Embryonic facial prominence (tissue), 1 donor: ENCODE measurements around the gene ERC1.
A peak's percentile ranks its signal among the peaks of the same experiment; 100 is the strongest.

ENCODE experiments used
- DNase-seq: peaks from one replicate; pipeline ENCODE4 v3.0.0-alpha.2; 2016; ENCODE audit errors: extremely low spot score

ERC1 gene

DNA sequence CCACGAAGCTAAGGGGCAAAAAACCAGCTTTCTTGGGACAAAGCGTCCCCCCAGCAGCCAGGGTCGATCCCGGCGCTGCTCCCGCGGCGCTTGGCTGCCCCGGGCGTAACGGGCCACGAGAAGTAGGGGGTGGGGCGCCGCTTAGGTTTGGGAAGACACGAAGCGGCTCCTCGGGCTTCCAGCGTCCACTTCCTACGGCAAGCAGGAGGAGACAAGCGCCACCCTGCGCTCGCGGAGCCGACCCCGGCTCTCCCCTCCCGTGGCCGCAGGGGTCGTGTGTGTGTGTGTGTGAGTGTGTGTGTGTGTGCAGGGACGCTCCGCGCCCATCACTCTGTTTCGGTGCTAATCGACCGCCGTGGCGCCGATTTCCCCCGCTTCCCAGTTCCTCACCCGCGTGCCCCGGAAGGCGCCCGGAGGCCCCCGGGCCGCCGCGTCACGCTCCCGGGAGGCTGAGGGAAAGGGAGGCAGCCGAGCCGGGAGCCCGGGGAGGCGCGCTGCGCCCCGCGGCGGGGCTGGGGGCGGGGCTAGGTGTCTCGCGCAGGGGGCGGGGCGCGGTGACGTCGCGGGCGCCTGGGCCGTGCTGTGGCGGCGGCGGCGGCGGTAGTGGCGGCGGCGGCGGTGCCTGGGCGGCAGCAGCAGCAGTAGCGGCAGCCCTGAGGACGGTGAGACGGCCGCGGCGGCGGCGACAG, at the start of gene ERC1:
Gene ERC1, plus strand, starts transcription at position 563 of the 689 bp plus-strand sequence. CDS start 36,681 bp downstream, outside the sequence.
- DNase-seq = peak; percentile 68

DNA sequence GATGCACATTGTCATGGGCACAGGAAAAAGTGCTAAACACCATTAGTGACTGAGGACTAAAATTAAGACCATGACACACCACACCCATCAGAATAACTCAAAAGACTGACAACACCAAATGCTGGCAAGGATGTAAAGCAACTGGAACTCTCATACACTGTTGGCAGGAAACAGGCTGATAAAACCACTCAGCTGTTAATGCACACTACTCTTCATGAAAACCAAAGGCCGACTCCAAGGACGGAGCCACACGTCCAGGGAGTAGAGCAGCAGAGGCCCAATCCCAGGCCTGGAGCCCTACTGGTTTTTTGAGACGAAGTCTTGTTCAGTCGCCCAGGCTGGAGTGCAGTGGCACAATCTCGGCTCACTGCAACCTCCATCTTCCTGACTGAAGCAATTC, 48.0 kb upstream of the ERC1 start:
- DNase-seq = no peak

DNA sequence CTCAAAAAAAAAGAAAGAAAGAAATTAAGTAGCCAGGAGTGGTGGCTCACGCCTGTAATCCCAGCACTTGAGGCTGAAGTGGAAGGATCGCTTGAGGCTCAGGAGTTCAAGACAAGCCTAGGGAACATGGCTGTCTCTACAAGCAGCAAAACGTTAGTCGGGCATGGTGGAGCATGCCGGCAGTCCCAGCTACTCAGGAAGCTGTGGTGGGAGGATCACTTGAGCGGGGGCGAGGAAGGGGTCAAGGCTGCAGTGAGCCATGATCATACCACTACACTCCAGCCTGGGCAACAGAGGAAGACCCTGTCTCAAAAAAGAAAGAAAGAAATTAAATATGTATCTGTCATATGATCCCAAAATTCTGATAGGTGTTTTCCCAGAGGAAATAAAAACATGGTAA, 46.8 kb upstream of the ERC1 start:
- no peak for DNase-seq

DNA sequence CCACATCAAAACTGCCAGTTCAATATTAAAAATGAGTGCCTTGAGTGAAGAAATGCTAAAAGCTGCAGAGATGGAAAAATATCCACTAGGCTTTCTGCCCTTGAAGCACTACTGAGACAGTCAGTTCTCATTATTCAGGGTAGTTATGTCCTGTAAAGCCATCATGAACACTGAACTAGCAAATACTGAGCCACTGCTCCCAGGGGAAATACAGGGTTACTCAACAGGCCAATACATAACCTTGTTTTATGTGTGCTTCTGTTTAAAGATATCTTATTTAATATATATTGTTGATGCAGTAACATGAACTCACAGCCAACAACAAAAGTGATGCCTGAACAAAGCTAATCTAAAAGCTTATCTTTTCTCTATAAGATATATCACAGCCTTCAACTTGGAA, 44.8 kb upstream of the ERC1 start:
- no peak for DNase-seq

DNA sequence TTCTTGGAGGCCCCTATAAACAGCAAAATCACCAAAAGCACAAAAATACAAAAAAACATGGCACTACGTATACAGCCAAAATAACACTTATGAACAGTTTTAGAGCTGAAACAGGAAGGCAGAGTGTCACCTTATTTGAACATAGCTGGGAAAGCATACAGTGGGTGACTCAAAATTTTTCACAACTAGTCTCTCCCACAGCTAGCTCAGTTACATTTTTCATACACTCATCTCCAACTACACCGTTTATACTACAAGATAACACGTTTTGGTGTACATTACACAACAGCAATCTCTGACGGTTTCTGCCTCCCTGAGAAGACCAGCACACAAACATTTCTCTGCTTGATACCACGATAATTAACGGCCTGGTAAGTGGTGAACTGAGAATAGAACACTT, 44.4 kb upstream of the ERC1 start:
- no peak for DNase-seq

DNA sequence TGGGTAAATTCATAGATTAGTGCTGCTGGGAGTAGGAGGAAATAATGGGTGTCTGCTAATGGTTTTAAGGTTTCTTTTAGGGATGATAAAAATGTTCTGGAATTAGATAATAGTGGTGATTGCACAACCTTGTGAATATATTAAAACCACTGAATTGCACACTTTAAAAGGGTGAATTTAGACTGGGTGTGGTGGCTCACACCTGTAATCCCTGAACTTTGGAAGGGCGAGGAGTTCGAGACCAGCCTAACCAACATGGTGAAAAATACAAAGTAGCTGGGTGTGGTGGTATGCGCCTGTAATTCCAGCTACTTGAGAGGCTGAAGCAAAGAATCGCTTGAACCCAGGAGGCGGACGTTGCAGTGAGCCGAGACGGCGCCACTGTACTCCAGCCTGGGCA, 42.8 kb upstream of the ERC1 start:
- no peak for DNase-seq

DNA sequence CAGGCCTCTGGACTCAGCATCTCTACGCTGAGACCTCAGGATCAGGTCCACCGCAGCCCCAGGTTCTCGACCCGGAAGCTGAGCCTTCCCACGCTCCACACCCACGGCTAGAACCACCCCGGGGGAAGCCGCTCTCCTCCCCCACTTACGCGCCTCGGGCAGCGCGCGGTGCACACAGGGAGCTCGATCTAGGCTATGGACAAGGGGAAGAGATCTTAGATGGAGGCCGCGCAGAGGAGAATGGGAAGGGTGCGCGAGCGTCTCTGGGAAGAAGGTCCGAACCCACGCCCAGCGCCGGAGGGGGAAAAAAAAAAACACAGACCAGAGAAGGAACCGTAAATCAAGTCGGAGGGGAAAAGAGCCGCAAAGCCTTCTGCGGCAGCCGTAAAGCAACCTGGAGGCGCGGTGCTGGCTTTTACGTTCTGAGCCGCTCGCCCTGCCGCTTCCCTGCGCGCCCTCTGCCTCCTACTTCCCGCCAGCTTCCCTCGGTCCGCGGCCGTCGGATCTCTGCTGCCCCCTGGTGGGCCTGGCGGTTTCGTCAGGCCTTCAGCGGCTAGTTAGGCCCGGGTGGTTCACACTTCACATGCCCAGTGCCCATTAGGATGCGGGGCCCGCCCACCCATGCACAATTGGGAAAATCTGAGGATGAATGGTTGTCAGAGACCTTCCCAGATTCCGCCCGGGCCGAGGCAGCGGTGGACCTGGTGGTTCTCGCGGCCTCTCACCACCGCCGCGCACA, 41.4 kb upstream of the ERC1 start, which contains the start of gene RAD52:
Gene RAD52, minus strand, starts transcription at position 242 of the 739 bp plus-strand sequence. CDS start 16,636 bp downstream, outside the sequence.
- DNase-seq = peak; percentile 99

DNA sequence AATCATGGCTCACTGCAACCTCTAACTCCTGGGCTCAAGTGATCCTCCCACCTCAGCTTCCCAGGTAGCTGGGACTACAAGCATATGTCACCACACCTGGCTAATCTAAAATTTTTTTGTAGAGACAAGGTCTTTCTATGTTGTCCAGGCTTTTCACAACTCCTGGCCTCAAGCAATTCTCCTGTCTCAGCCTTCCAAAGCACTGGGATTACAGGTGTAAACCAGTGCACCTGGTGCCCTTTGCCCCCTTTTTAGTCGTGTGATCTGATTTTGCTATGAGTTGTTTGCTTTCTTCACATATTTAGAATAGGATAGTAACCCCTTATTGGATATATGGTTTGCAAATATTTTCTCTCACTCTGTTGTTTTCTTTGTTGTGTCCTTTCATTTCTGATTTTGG, 39.8 kb upstream of the ERC1 start:
- no peak for DNase-seq

DNA sequence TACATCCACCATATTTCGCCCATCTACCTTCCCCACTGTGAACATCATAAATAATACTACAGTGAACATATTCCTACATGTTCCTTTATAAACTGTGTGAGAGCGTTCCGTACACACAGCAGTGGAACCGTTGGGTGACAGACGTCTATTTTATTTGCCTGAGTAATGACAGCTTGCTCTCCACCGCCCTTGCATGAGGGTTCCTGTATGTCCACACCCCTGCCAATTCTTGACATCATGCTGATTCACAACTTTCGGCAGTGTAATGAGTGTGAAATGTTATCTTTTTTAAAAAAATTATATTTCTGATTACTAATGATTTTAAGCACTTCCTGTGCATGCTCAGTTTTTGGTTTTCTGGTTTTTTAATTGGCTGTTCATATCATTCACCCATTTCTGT, 37.2 kb upstream of the ERC1 start:
- no peak for DNase-seq

DNA sequence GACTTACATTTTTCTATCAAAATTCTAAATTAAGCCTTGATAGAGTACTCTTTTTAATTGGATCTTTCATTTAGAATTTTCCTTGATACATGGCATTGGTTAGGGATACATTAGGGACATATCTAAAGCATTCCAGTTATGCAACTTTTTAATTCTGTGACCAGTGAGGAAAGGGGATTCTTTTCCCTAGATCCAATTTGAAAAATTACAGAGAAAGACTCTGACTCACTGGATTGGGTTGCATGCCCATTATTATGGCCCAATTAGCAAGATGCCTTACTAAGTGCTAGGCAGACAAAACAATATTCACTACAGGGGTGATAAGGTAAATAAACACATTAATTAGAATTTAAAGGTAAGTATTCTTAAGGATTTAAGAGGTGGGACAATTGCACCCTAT, 36.3 kb upstream of the ERC1 start:
- DNase-seq = no peak

DNA sequence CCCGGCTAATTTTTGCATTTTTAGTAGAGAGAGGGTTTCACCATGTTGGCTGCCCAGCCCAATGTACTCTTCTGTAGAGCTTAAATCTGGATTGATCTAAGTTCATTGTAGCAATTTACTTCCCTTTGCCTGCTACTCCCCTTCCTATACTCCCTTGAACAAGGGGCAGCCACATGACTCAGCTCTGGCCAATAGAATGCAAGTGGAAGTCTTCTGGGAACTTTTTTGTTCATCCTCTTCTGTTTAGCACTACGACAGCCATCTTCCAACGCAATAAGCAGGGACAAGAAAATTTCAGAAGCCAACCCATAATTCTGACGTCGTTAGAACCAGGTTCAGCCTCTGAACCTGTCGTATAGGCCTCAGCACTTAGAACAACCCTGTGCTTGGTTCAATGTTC, 35.1 kb upstream of the ERC1 start:
- no peak for DNase-seq

DNA sequence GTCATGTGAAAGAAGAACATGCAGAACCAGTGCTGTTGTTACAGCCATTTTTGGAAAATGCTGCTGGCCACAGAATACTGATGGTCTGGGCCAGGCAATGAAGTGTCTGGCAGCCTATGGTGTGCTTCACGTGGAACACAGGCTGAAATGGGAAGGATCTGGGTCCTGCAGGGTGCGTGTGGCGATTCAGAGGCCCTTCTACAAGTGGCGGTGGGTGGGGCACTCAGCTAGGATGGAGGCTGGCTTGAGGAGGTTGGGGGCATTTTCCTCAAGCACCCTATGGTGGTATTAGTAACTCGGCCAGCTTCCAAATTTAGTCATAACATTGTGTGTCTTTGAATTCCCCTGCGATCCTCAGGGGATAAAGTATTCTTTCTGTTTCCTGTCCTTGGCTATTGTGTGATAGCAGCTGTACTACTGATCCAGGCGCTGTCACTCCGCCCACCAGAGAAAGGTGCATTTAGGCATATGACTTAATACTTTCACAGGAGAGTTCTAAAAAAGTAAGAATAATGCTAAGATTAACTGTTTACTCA, 32.4 kb upstream of the ERC1 start:
- no peak for DNase-seq

DNA sequence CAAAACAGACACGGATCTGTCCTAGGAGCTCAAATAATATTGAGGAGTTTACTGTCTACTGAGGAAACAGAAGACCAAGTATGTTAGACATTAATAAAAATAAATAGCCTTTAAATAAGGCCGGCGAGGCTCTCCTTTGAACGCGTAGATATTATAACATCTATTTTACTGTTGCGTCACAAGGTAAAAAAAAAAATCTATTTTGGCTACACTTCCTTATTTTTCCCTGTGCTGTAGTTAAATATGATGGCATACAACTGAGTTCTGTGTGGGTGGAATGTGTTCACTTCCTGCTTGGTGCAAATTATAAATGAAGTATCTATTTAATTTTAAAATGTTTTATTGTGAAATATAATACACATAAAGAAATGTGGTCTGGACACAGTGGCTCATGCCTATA, 24.3 kb upstream of the ERC1 start:
- no peak for DNase-seq

DNA sequence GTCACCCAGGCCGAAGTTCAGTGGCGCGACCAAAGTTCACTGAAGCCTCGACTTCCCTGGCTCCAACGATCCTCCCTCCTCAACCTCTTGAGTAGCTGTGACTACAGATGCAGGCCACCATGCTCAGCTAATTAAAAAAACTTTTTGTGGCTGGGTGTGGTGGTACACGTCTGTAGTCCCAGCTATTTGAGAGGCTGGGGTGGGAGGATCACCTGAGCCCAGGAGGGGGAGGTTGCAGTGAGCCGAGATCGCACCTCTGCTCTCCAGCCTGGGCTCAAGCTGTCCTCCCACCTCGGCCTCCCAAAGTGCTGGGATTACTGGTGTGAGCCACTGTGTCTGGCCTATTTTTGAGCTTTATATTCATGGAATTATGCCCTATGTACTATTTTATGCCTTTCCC, 23.4 kb upstream of the ERC1 start:
- no peak for DNase-seq

DNA sequence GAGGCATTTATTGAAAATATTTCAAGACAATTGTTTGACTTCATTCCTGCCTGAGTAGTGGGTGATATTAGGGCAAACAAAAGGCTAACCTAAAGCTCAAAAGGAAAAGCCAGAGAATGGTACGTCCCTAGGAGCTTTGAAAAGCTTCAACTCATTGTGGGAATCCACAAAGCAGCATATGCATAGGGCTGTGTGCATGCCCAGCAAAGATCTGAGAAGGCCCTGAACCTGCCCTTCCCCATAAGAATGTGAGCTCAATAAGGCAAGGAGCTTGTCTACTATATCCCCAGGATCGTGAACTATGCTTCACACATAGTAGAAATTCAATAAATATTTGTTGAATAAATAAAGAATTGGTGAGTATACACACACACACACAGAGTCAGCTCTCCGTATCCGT, 22.5 kb upstream of the ERC1 start:
- DNase-seq = no peak

DNA sequence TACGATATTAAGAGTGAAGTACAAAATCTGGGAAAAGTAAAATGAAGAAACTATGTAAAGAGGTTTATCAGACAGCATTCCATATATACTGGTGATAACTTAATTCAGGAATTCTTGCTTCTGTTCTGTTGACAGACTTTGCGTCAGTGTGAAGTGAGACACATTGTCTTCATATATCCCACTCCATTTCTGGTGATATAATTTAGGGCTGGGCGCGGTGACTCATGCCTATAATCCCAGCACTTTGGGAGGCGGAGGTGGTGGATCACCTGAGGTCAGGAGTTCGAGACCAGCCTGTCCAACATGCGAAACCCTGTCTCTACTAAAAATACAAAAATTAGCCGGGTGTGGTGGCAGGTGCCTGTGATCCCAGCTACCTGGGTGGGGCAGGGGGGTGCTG, 21.2 kb upstream of the ERC1 start:
- no peak for DNase-seq

DNA sequence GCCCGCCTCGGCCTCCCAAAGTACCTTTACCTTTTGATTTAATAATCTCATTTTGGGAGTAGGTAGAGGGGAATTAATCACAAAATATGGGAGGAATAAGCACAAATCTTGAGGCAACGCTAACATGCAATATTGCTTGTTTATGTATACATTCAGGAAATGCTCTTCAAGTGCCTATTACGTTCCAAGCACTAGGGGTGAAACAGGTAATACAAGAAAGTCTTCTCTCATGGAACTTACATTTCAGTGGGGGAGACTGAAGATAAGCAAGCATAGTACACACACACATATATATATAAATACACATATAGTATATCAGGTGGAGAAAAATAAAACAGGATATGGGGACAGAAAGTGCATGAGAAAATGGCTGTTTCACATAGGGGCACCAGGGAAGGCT, 19.0 kb upstream of the ERC1 start:
- no peak for DNase-seq

DNA sequence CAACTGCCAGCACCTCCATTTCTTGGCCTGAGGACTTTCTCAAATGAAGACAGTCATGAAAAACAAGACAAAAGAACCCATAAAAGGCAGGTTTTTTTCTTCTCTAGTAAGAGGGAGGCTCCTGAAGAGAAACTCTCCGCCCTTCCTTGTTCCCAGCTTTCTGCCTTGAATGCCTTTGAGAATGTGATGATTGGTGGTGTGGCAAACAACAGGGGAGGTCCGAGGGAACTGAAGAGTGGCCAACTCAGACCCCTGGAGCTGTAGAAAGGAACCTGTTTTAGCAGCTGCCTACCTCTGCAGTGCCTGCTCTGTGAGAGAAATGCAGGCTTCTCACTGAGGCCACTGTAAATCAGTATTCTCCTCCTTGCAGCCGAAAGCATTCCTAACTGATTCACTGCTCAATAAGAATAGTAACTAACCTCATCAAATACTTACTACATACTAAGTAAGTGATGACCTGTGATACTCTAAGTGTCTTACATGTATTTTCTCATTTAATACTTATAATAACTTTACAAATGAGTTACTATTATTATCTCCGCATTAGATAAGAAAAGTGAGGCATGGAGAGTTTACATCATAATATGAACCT, 16.7 kb upstream of the ERC1 start:
- no peak for DNase-seq

DNA sequence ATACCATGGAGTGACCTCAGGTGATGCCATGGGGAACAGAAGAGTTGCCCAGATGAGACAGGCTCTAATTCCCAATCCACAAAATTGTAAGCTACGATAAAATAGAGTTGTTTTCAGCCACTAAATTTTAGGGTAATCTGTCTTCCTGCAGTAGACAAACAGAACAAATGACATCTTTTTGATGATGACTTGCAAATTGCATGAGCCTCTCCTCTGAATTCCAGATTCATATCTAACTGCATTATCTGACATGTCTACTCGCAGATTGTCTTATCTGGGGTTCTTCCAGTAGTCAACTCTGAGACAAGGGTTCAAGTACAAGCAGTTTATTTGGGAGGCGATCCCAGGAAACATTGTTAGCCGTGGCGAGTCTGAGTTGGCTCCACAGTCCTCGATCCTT, 14.4 kb upstream of the ERC1 start:
- no peak for DNase-seq

DNA sequence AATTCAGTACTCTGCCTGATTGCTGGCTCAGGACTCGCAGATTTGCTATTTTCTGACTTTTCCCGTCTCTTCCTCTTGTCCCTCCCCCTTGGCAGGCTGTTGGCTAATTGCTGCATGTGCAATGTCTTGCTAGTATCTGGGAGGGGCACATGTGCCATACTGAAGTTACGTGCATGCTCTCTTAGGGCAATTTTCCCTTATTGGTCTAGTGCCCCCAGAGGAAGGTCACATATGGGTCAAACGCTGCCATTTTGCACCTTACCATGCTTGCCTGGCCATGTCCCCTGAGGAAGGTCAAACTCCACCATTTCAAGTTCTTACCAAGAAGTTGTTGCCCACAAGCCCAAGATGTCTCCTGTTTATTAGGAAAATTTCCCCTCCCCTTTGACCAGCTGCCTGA, 13.9 kb upstream of the ERC1 start:
- no peak for DNase-seq

DNA sequence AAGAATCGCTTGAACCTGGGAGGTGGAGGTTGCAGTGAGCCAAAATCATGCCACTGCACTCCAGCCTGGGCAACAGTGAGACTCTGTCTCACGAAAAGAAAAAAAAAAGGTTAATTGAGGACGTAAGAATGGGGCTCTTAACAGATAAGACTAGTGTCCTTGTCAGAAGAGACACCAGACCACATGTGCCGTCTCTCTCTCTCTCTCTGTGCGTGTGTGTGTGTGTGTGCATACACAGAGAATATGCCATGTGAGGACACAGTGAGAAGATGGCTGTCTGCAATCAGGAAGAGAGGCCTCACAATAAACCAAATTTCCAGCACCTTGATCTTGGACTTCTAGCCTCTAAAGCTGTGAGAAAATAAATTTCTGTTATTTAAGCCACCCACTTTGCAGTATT, 11.7 kb upstream of the ERC1 start:
- no peak for DNase-seq

DNA sequence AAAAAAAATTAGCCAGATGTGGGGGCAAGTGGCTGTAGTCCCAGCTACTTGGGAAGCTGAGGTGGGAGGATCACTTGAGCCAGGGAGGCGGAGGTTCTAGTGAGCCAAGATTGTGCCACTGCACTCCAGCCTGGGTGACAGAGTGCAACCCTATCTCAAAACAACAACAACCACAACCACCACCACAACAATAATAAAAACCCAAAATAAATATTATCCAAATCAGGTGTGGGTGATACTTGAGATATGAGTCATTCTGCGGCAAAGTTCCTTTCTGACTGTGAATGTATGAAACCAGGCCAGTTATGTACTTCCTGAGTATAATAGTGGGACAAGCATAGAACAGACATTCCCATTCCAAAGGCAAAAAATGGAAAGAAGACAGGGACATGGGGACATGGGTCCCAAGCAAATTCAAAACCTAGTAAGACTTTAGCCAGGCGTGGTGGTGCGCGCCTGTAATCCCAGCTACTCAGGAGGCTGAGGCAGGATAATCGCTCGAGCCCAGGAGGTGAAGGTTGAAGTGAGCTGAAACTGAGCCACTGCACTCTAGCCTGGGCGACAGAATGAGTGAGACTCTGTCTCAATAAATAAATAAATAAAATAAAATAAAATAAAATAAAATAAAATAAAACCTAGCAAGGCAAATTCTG, 9.7 kb upstream of the ERC1 start:
- DNase-seq = no peak
